Activated CD4-positive, alpha-beta T cell treated with anti-CD3 and anti-CD28 coated beads, Interleukin-2, Interleukin-6, amounts not matched to agents 100 ng/mL and 50 ng/mL, durations not matched to agents 16 hours and 8 hours (primary cell): Measurements from ENCODE around the gene FMNL1.
"Not testable (repeated sequence)": the region's sequence is repeated elsewhere in the genome, so short reads cannot be mapped to it uniquely, and the experiment has no call there.

Experiments used
- DNase-seq: peaks from one replicate; pipeline ENCODE4 v3.0.0-alpha.2; 2020

The FMNL1 gene, protein sequence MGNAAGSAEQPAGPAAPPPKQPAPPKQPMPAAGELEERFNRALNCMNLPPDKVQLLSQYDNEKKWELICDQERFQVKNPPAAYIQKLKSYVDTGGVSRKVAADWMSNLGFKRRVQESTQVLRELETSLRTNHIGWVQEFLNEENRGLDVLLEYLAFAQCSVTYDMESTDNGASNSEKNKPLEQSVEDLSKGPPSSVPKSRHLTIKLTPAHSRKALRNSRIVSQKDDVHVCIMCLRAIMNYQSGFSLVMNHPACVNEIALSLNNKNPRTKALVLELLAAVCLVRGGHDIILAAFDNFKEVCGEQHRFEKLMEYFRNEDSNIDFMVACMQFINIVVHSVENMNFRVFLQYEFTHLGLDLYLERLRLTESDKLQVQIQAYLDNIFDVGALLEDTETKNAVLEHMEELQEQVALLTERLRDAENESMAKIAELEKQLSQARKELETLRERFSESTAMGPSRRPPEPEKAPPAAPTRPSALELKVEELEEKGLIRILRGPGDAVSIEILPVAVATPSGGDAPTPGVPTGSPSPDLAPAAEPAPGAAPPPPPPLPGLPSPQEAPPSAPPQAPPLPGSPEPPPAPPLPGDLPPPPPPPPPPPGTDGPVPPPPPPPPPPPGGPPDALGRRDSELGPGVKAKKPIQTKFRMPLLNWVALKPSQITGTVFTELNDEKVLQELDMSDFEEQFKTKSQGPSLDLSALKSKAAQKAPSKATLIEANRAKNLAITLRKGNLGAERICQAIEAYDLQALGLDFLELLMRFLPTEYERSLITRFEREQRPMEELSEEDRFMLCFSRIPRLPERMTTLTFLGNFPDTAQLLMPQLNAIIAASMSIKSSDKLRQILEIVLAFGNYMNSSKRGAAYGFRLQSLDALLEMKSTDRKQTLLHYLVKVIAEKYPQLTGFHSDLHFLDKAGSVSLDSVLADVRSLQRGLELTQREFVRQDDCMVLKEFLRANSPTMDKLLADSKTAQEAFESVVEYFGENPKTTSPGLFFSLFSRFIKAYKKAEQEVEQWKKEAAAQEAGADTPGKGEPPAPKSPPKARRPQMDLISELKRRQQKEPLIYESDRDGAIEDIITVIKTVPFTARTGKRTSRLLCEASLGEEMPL

DNA sequence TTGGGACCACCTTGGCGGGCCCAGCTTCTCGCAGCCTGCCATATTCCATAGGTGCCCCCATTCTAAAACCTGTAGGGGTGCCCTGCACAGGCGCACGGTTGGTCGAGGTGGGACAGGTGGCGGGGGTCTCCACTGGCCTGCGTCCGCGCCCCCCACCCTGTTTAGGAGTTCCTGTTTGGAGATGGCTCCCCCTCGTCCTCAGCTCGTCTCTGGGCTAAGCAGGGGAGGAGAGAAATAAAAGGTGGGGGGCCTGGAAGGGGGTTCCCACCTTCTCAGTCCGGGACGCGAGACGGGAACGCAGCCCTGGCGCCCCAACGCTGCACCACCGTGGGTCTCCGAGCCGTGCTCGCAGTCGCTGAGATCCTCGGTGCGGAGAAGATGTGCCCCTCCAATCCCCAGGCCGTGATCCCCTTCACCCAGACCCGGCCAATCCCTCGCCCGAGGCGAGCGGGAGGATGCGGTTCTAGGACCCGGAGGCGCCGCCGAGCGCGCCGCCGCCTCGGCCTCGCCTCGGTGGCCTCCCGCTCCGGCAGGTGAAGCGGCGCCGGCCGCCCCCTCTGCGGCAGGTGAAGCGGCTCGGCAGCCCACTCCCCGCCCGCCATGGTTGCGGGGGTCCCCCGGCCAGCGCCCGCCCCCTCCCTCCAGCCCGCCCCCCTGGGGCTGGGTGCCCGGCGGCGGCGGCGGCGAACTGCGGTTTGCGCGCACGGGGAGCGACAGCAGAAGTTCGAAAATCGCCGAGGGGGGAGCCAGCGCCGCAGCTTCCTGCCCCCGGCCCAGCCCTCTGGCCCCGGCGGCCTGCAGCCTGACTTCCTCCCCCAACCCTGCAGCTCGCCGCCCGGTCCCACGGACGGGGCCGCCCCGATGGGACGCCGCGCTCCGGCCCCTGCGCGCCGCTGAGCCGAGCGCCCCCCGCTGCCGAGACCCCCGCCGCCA lies at the start of gene FMNL1:
TSS of gene FMNL1 (plus strand) at position 805 of the 933 bp plus-strand sequence. CDS start 240 bp downstream, outside the sequence.
- peak; percentile 78 for DNase-seq

DNA sequence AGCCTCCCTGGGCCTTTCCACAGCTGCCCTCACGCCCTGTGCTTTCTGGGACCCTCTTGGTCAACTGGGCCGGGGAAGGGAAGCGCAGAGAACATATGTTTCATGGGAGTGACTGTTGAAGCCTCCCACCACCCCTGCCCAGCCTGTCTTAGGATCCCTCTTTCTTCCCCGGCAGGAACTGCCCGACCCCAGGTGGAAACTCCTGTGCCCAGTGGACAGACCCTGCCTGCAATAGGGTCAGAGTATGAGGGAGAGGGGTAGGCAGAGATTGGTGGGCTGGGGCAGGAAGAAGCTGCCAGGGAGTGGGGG lies 49.5 kb upstream of the FMNL1 start:
- no peak for DNase-seq

DNA sequence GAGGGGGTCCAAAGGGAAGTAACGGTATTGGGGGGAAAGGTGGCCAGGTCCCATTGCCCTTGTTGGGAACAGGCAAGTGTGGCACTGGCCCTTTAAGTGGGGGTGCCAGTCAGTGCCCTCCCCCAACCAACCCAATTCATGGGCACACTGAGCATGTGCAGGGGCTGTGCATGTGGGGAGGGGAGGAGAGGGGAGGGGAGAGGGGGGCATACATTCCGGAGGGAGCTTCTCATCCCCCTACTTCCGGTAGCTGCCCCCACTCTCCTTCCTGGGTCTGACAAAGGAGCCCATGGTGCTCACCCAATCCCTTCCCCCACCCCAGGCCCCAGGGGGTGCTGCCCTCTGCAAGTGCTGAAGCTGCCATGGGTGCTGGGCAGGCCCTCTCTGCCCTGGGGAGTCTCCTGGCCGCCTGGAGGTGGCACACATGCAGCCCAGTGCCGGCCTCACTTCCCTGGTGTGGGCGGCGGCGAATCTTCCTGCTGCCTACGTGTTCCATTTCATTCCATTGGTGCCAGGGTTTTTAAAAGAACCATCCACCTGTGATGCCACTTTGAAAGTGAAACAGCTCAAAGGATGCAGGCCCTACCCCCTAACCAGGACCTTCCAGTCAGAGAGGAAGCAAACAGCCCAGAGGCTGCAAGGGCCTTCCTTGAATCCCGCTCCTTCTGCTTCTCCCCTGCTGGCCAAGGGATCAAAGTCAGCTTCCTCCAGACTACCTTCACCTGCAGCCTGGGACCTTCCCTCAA lies 49.0 kb upstream of the FMNL1 start:
- DNase-seq, result peak; percentile 60

DNA sequence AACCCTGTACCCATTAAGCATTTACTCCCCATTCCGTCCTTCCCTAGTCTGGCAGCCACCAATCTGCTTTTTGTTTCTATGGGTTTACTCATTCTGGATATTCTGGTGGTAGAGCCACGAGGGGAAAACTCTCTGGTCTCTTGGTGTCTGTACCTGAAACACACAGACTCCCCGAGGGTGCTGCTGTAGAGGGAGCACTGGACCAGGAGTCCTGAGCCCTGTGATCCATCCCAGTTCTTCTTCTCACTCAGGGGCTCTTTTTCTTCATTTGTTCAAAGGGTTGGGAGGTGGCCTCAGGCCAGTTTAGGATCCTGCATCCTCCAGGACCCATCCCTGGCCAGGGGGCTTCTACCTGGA lies 45.9 kb upstream of the FMNL1 start:
- DNase-seq, result no peak

DNA sequence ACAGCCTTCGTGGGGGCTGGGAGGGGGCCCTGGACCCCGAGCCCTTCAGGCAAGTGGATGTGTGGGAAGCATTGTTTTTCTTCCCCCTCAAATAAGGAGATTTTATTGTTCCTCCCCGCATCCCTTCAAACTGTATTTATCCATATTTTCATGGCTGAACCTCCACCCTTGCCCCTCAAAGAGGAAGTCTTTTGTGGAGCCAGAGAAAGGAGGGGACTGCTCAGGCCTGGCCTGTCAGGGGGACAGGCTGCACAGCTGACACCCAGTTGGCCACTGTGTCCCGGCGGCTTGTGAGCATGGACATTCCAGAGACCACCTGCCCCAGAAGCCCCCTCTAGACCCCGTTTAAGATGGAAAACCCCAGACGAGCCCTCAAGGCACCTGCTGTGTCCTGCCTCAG lies 44.1 kb upstream of the FMNL1 start:
- DNase-seq, result no peak

DNA sequence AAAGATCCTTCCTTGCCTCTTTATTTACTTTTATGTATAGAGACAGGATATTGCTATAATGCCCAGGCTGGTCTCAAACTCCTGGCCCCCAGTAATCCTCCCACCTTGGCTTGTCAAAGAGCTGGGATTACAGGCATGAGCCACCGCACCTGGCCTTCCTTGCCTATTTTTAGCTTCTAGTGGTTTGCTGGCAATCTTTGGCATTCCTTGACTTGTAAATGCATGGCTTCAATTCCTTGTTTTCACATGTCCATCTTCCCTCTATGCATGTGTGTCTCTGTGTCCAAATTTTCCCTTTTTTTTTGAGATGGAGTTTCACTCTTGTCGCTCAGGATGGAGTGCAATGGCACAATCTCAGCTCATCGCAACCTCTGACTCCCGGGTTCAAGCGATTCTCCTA lies 37.5 kb upstream of the FMNL1 start:
- no peak for DNase-seq

DNA sequence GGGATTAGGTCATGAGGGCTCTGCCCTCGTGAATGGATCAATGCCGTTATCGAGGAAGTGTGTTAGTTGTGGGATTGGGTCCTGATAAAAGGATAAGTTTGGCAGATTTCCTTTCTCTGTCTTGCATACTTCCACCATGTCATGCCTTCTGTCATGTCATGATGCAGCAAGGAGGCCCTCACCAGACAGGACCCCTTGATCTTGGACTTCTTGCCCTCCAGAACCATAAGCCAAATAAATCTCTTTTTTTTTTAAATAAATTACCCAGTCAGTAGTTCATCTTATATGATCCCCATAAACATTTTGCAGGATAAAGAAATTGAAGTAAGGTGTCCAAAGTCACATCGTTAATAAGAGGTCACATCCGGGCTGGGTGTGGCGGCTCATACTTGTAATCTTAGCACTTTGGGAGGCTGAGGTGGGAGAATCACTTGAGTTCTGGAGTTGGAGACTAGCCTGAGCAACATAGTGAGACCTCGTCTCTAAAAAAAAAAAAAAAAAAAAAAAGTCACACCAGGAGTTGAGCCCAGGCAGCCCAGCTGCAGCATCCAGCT lies 34.8 kb upstream of the FMNL1 start:
- no peak for DNase-seq

DNA sequence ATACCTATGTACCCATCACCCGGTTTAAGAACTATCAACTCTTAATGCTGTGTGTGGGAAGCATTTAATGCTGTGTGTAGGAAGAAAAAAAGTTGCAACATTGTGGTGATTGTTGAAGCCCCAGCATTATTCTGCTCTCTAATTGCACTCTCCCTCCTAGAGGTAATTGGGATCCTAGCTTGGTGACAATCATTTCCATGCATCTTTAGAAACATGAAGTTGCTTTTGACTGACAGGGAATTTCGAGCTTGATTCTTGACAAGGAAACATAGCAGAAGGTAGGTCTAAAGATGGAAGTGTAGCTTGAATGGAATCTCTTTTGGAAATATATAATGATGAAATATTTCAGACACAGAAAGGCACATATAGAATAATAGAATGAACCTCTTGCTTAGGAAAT lies 32.7 kb upstream of the FMNL1 start:
- no peak for DNase-seq

DNA sequence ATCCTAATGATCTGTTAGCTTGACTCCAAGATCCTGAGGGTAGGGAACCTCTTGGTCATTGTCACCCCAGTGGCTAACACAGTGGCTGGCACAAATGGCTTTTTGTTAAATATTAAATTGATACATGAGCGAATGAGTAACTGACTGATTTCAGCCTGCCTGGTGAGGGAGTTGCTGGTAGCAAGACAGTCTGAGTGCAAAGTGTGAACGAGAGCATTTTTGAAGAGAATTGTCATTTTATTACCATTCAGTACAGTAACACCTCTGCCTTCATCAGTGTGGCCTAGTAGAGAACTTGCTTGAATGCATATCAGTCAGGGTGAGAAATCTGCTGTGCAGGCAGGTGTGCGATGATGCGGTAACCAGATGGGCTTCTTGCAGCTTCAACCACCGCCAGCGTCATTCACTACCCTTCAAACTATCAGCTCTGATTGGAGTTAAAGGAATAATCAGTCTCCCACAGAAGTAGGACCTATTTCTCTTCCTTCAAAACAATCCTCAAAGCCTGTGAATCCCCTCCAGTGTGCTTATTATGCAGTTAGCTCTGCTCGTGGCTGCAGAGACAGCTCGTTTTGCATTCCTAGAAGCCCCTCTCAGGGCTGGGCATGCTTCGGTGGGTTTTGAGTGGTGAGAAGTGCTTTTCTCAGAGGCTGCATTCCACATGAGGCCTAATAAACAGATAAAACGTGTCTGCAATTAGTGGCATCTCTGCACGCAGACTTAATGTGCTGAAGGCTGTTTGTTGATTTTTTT lies 31.0 kb upstream of the FMNL1 start:
- DNase-seq, result no peak

DNA sequence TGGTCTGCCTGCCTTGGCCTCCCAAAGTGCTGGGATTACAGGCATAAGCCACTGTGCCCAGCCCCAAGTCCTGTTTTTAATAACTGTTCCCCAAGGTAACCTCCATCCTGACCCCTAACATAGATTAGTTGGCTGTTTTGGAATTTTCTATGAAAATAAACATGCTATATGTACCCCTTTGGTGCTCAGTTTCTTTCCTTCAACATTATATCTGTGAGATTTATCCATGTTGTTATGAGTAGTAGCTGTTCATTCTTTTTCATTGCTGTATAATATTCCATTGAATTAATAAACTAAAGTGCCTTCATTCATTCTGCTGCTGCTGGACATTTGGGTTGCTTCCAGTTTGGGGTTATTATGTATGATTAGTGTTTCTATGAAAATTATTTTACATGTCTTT lies 26.3 kb upstream of the FMNL1 start:
- no peak for DNase-seq

DNA sequence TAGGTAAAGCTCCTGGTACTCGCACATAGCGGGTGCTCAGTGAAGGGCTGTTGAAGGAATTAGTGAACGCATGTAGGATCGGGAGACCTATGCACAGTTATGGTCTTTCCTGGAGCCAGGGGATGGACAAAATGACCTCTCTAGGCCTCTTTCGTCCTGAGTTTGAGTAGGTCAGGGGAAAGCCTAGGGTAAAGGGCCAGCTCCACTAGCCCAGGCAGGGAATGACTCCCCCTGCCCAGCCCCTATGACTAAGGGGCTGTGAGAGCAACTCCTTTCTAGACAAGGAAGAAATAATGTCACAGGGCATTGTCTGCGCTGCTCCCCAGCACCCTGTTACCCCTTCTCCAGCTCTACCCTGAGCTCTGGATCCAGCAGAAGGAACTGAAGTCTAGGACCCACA lies 24.6 kb upstream of the FMNL1 start:
- DNase-seq, result no peak

DNA sequence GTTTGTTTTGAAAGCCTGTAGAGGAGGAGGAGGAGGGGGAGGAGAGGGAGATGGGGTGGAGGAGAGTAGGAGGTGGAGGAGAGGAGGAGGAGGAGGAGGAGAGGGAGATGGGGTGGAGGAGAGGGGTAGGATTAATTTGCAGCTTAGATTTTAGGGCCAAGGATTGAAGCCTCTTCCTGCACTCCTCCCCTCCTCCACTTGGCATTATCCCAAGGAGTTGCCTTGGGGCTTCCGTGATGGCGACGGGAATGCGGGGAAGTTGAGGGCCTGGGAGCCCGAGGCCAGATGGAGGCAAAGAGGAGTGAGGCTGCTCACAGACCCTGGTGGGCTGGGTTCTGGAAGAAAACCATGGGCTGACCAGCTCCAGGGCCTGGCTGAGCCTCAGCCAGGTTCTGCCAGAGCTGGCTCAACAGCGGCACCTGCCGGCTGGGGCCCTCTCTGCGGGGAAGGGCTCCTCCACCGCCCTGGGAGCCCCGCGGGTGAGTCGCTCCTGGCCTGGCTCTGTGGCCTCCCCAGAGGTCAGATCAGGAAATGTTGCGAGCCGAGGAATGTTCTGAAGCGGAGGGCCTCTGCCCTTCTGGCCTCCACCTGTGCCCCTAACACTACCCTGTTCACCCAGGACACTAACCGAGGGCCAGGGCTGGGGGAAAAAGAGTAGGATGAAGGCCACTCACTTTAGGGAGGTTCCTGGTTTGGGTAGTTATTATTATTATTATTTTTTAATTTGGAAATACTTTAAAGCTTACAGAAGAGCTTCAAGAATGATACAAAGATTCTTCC lies 23.9 kb upstream of the FMNL1 start:
- DNase-seq, result peak; percentile 94

DNA sequence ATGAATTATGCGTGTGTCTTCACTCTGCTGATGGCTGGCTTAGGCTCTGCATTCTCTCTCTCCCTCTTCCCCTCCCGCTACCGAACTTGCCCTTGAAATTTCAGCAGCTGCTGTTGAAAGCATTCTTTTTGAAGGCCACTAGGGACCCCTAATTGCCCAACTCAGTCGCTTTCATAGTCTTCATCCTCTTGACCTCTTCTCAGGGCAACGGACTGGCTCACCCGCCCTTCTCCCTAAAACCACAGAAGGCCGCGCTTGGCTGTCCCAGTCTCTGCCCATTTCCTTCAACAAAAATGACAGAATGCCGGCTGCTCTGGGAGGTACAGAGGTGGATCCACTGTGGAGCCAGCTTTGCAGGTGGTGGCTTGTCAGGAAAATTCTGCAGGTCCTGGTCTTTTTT lies 21.0 kb upstream of the FMNL1 start:
- DNase-seq, result no peak

DNA sequence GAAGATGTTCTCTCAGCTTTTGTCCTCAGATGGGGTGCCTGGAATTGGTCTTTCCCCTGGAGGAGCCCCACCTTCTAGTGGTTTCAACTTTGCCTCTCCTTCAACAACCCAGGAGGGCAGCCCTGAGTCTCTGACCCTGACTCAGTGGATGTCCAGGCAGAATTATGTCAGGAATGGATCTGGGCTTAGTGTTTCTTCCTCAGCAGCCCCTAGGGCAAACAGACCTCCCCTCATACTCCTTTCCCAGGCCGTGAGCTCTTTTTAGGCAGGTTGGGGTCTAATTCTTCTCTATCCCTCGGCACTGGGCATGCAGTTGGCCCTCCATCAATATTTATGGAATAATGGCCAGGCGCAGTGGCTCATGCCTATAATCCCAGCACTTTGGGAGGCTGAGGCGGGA lies 20.2 kb upstream of the FMNL1 start:
- DNase-seq, result no peak

DNA sequence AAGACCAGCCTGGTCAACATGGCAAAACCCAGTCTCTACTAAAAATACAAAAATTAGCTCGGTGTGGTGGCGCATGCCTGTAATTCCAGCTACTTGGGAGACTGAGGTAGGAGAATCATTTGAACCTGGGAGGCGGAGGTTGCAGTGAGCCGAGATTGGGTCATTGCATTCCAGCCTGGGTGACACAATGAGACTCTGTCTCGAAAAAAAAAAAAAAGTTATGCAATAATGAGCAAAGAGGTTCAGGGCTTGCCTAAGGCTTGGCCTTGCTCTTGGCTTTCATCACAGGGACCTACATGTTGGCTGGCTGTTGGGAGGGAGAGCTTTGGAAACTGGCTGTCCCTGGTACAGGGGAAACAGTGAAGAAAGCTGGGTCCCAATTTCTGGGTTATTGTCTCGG lies 19.8 kb upstream of the FMNL1 start:
- not testable (repeated sequence) for DNase-seq

DNA sequence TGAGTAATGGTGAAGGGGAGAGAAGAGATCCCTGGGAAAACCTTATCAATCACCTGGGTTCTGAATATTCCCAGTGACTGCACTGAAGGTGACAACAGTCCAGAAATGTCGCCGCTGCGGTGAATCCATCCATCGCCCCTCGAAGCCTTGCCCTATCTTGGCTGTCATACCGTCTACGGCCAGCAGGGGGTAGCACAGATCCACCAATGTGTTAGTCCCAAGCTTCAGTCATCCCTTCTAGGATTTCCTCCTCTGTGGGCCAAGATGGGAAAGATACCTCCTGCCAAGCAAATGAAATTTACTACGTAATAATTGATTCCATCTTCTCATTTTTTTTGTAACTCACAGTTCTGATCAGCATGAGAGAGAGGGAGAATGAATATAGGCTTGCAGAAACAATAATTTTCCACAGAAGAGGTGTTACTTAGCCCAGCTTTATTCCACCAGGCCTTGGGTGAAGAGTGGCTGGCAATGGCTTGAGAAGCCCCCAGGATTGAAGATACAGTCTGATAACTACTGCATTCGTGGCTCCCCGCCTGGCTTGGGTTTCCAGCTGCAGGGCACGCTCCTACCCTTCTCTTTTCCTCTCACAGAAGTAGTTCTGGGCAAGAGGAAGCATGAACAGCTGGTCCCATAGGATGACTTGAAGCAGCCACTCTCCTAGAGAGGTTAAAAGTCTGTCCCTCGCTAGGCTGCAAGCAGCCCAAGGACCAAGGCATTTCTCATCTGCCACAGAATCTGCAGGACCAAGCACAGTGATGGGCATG lies 2.6 kb upstream of the FMNL1 start:
- peak; percentile 91 for DNase-seq

DNA sequence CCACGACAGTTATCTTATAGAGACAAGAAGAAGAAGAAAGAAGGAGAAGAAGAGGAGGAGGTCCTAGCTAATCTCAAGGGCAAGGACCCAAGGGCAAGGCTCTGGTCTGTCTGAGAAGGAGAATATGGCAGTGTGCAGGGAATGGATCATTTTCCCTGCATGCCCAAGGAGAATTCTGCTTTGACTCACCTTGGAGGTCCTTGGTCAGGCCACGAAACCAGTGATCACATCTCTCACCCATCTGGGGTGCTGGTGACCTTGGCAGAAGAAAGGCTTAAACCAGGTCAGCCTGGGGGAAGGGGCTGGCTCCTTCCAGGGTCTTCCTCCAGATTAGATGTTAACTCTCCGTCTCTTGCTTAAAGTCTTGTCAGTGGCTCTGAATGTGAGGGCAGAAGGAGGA lies 1.6 kb upstream of the FMNL1 start:
- no peak for DNase-seq

DNA sequence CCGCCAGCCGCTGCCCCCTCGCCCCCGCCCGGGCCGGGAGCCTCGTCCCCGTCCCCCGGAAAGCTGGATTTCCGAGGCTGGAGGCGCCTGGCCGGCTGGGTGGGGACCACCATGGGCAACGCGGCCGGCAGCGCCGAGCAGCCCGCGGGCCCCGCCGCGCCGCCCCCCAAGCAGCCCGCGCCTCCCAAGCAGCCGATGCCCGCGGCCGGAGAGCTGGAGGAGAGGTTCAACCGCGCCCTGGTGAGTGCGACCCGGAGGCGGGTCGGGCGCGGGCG lies 266 bp downstream of the FMNL1 start:
- DNase-seq, result no peak

DNA sequence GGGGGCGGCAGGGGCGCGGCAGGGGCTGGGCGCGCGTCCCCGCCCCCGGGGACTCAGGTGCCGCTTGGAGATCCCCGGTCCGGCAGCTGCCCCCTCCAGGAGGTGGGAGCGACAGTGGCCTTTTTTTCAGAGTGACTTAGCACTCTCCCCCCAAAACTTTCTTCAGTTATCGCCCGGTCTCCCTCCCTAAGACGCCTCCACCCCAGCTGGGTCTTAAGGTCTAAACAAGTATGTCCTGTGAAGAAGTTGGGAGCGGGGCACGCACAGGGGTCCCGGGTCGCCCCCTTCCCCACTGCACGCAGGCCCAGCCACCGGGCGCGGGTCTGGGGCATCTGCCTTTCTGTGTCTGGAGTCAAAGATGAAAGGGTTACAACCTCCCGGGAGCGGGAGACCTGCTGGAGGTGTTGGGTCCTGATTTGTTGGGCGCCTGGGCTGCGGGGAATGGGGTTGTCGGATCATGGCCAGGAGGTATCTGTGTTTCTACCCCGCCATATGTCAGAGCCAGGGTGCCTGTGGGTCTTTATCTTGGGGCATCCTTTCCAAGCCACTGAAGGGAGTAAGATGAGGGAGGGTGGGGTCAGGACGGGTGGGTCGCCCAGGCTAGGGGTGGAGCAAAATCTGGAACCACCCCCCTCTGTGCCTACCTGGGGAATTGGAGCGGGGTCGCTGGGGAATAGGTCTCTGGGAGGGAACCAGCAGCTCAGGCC lies 757 bp downstream of the FMNL1 start:
- DNase-seq, result peak; percentile 81
